ENCODE data around the gene PTP4A2. TPM values are rescaled to one million over a fixed set of nuclear protein-coding genes. Genes with fewer than 3 reads are reported as not detected.

PTP4A2 gene
- 311 and 314 TPM in 2 replicates for total RNA-seq (2014; rRNA removed; shearing (Covaris generic))

DNA sequence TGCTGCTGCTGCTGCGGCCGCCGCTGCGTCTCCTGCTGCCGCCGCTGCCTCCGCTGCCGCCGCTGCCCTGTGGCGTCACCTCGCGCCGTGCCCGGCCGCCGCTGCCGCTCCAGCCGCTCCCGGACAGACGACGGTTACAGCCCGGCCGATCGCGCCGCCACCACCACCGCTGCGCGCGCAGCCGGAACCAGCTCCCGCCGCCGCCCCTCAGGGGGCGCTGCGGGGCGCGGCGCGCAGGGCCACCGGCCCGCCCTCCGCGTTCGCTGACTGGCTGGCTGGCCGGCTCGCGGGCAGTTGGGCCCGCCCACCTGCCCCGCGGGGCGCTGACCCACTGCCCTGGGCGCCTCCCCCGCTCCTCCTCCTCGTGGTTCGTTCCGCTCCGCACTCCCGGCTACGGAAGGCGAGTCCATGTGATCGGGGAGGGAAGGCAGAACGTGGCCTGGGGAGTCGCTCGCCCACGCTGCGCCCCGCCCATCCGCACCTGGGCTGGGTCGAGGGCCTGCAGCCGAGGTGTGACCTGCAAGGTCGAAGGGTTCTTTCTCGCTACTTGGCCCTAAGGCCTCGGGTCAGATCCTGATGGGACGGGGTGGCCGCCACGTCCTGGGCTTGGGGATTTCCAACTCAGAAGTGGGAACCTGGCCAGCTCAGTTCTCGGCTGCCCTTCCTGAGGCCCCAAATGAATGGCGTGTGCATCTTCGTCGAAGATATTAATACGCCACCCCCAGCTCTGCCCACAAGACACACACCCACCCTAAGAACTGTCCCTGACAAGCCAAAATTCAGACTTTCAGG lies at the start of gene PTP4A2:
Gene PTP4A2 (minus strand): TSS at position 185 of the 792 bp plus-strand sequence. CDS start 19,303 bp downstream, outside the sequence.
- Histone ChIP-seq H3K27me3 (no peaks in the 10 kb centered on the region), H3K4me1 (peaks cover 34% of the 10 kb centered on the region), H3K27ac (peak within 1 kb of the TSS; percentile 63), H3K4me3 (peak within 1 kb of the TSS; percentile 59), H3K9me3 (replicated peaks) (no peaks in the 10 kb centered on the region), H3K36me3 (no peaks in the 10 kb centered on the region; the same call in 1 of the 2 replicates)
- DNase-seq: peak; percentile 96

- Histone ChIP-seq H3K4me1 (peaks cover 24% of the 10 kb centered on the region), H3K27ac (no peak overlapping the region; the same call in 1 of the 2 replicates), H3K27me3 (no peaks in the 10 kb centered on the region), H3K4me3 (no peak overlapping the region), H3K36me3 (no peaks in the 10 kb centered on the region), H3K9me3 (replicated peaks) (0 out of 2 replicates have a peak, but pooled peaks cover 4% of the 10 kb centered on the region)
- peak; percentile 67 to 78 for DNase-seq
These were observed 49.0 kb upstream of the PTP4A2 start for GRCh38 chr1:31987135-31987619.

DNA sequence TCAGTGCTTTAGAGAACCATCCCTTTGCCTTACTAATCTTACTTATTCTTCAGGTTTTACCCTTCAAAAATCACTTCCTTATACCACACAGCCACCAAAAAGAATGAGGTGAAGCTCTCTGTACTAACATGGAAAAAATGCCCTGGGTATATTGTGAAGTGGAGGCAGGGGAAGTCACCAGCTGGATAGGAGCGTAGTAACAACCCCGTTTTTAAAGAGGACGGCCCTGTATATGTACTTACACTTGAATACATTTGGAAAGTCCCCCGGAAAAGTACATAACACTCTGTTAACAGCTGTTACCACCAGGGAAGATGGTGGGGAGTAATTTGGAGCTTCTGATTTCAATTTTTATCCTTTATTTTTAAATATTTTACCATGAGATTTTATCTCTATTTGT lies 47.3 kb upstream of the PTP4A2 start:
- Histone ChIP-seq H3K4me3 (no peak overlapping the region), H3K27me3 (no peaks in the 10 kb centered on the region), H3K9me3 (replicated peaks) (no peaks in the 10 kb centered on the region), H3K27ac (0 out of 2 replicates have a peak overlapping the region, but pooled peaks have one; percentile 7), H3K36me3 (no peaks in the 10 kb centered on the region), H3K4me1 (peaks cover 26% of the 10 kb centered on the region)
- peak; percentile 14 to 54 for DNase-seq

GRCh38 chr1:31984419-31985347 lies 46.5 kb upstream of the PTP4A2 start:
- H3K27me3 ChIP-seq: no peaks in the 10 kb centered on the region
- peak; percentile 15 to 31 for DNase-seq
- H3K4me3 ChIP-seq: no peak overlapping the region
- no peaks in the 10 kb centered on the region for H3K36me3 ChIP-seq
- no peaks in the 10 kb centered on the region for H3K9me3 ChIP-seq (replicated peaks)
- 0 out of 2 replicates have a peak overlapping the region, but pooled peaks have one; percentile 7 for H3K27ac ChIP-seq
- peaks cover 26% of the 10 kb centered on the region for H3K4me1 ChIP-seq

GRCh38 chr1:31981972-31982371 lies 43.8 kb upstream of the PTP4A2 start:
- DNase-seq: peak in 1 of 2 experiments; percentile 31
- H3K27ac ChIP-seq: no peak overlapping the region
- H3K27me3 ChIP-seq: no peaks in the 10 kb centered on the region
- peaks cover 19% of the 10 kb centered on the region for H3K4me1 ChIP-seq
- H3K36me3 ChIP-seq: no peaks in the 10 kb centered on the region
- no peak overlapping the region for H3K4me3 ChIP-seq
- H3K9me3 ChIP-seq (replicated peaks): no peaks in the 10 kb centered on the region

GRCh38 chr1:31981456-31981839 lies 43.3 kb upstream of the PTP4A2 start:
- no peak for DNase-seq
- H3K27ac ChIP-seq: no peak overlapping the region
- H3K36me3 ChIP-seq: no peaks in the 10 kb centered on the region
- no peaks in the 10 kb centered on the region for H3K27me3 ChIP-seq
- H3K4me3 ChIP-seq: no peak overlapping the region
- H3K9me3 ChIP-seq (replicated peaks): no peaks in the 10 kb centered on the region
- H3K4me1 ChIP-seq: peaks cover 14% of the 10 kb centered on the region; the same call in 1 of the 2 replicates

- peaks cover 14% of the 10 kb centered on the region; the same call in 1 of the 2 replicates for H3K4me1 ChIP-seq
- H3K27me3 ChIP-seq: no peaks in the 10 kb centered on the region
- no peak overlapping the region for H3K4me3 ChIP-seq
- no peak overlapping the region for H3K27ac ChIP-seq
- no peak for DNase-seq
- no peaks in the 10 kb centered on the region for H3K9me3 ChIP-seq (replicated peaks)
- no peaks in the 10 kb centered on the region for H3K36me3 ChIP-seq
These were observed 42.8 kb upstream of the PTP4A2 start for GRCh38 chr1:31980835-31981455.

GRCh38 chr1:31978843-31979400 lies 40.8 kb upstream of the PTP4A2 start:
- Histone ChIP-seq H3K27me3 (no peaks in the 10 kb centered on the region), H3K27ac (no peak overlapping the region), H3K36me3 (no peaks in the 10 kb centered on the region), H3K9me3 (replicated peaks) (no peaks in the 10 kb centered on the region), H3K4me3 (no peak overlapping the region), H3K4me1 (peaks cover 5% of the 10 kb centered on the region; the same call in 1 of the 2 replicates)
- peak in 1 of 2 experiments; percentile 13 for DNase-seq

DNA sequence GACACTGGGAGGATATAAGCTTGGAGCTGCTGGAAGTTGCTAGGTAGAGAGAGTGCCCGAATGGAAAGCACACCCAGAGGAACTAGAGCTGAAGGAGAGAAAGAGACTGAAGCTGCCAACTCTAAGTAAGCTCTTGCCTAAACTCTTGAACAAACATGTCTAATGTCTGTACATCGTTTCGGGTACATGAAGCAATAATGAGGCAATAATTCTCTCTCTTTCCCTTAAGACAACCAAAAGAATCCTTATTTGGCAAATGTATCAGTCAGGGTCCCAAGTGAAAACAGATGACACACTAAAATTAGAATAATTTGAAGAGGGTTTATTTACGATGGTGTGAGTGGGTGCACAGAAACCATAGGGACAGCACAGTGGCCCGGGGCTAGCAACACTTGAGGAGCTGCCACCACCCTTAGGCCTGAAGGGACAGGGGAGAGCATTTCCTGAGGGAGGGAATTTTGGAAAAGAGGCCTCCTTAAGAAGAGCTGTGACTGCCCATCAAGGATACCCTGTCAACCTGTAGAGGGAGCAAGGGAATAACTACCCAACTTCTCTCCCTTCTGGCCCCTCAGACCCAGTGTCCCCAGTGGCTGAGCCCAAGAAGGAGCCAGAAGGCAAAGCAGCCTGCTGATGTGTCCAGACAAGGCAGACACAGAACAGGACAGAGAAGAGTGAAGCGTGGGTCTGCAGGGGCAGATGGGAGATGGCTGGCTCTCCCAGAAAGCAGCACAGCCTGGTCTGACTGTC lies 39.4 kb upstream of the PTP4A2 start:
- H3K27me3 ChIP-seq: no peaks in the 10 kb centered on the region
- H3K4me3 ChIP-seq: no peak overlapping the region
- H3K4me1 ChIP-seq: peaks cover 5% of the 10 kb centered on the region; the same call in 1 of the 2 replicates
- H3K36me3 ChIP-seq: no peaks in the 10 kb centered on the region
- H3K9me3 ChIP-seq (replicated peaks): no peaks in the 10 kb centered on the region
- no peak overlapping the region for H3K27ac ChIP-seq
- peak; percentile 25 to 54 for DNase-seq

- no peaks in the 10 kb centered on the region for H3K9me3 ChIP-seq (replicated peaks)
- H3K27me3 ChIP-seq: no peaks in the 10 kb centered on the region
- H3K4me1 ChIP-seq: peaks cover 3% of the 10 kb centered on the region; the same call in 1 of the 2 replicates
- no peak overlapping the region for H3K4me3 ChIP-seq
- no peak for DNase-seq
- no peak overlapping the region for H3K27ac ChIP-seq
- H3K36me3 ChIP-seq: no peaks in the 10 kb centered on the region
These were observed 38.2 kb upstream of the PTP4A2 start for GRCh38 chr1:31976401-31976800.

DNA sequence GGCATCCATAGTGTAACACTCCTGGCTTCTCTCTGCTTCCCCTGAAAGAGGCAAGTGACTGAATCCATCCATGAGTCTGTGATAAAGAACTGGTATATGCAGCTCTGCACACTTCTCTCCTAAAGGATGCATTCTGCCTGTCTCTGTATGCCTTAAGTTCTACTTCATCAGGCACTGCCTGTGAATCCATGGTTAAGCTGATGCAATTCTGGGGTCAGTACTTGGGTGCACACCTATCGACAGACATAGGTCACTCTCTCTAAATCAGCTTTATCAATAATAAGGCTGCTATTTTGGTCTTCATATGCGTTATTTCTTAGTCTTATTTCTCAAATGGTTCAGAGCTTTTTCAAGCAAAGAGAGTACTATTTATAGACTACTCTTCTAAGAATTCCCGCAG lies 32.7 kb upstream of the PTP4A2 start:
- Histone ChIP-seq H3K36me3 (no peaks in the 10 kb centered on the region), H3K4me1 (peaks cover 3% of the 10 kb centered on the region; the same call in 1 of the 2 replicates), H3K4me3 (no peak overlapping the region), H3K27ac (no peak overlapping the region), H3K27me3 (no peaks in the 10 kb centered on the region), H3K9me3 (replicated peaks) (no peaks in the 10 kb centered on the region)
- DNase-seq: no peak

DNA sequence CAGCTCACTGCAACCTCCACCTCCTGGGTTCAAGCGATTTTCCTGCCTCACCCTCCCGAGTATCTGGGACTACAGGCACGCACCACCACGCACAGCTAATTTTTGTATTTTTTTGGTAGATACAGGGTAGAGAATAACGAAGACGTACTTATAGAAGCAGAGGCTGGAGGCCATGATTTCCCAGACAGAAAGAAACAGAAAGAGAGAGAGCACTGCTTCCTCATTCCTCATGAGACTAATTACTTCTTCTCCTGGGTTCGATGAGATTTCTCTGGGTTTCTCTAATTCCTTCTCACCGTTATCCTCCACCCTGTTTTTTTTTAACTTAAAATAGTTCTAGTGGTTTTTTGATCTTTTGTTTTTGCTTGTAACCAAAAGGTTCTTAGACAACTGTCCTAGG lies 23.4 kb upstream of the PTP4A2 start:
- peaks cover 11% of the 10 kb centered on the region; the same call in 1 of the 2 replicates for H3K27me3 ChIP-seq
- H3K36me3 ChIP-seq: no peaks in the 10 kb centered on the region
- DNase-seq: no peak
- no peaks in the 10 kb centered on the region for H3K9me3 ChIP-seq (replicated peaks)
- no peaks in the 10 kb centered on the region for H3K4me1 ChIP-seq
- H3K27ac ChIP-seq: no peak overlapping the region
- no peak overlapping the region for H3K4me3 ChIP-seq

DNA sequence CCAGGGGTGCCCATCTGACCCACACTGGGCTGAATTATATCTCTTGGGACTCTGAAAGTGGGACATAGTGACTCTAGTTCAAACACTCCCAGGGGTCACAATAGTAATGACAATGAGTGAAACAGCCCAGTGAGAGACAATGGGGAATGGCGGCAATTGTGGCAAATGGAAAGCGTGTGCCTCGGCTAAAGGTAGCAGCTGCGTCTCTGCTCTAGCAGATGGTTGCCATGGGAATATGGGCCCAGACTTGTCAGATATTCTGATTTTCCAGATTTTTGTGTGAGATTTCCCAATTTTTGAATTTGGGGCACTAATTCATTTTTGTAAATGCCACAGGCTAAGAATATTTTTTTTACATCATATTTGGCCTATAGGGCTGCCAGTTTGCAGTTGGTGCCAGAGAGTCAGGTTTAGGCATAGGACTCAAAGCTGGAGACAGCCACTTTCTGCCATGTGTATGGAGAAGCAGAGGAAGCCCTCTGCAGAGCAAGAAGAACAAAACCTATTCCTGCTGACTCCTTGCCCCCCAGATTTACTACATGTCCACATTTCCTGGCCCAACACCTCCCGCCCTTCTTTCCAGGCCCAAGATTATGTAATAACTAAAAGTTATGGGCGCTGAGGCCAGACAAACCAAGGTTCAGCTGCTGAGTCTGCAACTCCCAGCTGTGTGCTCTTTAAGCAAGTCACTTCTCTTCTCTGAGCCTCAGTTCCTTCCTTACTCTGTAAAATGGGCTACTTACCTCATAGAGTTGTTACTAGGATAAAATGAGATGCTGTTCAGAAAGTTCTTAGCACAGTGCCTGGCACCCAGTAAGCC lies 21.6 kb upstream of the PTP4A2 start:
- Histone ChIP-seq H3K27ac (no peak overlapping the region), H3K36me3 (no peaks in the 10 kb centered on the region), H3K9me3 (replicated peaks) (no peaks in the 10 kb centered on the region), H3K4me3 (no peak overlapping the region), H3K4me1 (peaks cover 3% of the 10 kb centered on the region; the same call in 1 of the 2 replicates), H3K27me3 (peaks cover 11% of the 10 kb centered on the region; the same call in 1 of the 2 replicates)
- DNase-seq: no peak
